ENCODE data around the gene TCIRG1.

Gene TCIRG1

GRCh38 chr11:68057807-68058206 lies 19.0 kb downstream of the TCIRG1 start:
- no peak overlapping the region for H3K4me3 ChIP-seq (ENCODE audit: low read depth, low read length)
- no peak for TF ChIP-seq CTCF (IDR thresholded peaks at IDR 0.05; ENCODE audit: insufficient read depth, low read depth, low read length, missing control alignments)
- no peak for DNase-seq (ENCODE audit: low read depth)

GRCh38 chr11:68061508-68061907 lies 22.7 kb downstream of the TCIRG1 start:
- DNase-seq (ENCODE audit: low read depth): no peak
- TF ChIP-seq CTCF (IDR thresholded peaks at IDR 0.05; ENCODE audit: insufficient read depth, low read depth, low read length, missing control alignments): no peak
- H3K4me3 ChIP-seq (ENCODE audit: low read depth, low read length): no peak overlapping the region

DNA sequence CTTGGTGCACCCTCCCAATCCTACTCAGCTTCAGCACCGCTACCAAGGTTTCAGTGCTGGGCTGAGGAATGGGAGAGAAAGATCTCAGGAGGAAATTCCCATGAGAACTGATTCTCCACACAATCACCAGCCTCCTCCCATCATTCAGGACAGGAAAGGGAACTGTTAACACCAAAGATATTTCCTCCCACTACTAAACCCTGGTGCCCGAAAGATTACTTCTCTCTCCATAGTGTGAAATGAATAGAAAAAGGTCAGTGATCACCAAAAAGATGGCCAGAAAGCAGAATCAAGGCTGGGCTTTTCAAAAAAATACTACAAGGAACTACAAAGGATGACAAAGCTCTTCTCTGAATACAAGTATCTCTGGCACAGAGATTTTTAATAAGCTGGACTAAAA lies 26.1 kb downstream of the TCIRG1 start:
- TF ChIP-seq CTCF (IDR thresholded peaks at IDR 0.05; ENCODE audit: insufficient read depth, low read depth, low read length, missing control alignments): no peak
- H3K4me3 ChIP-seq (ENCODE audit: low read depth, low read length): no peak overlapping the region

GRCh38 chr11:68065841-68066240 lies 27.0 kb downstream of the TCIRG1 start:
- no peak for DNase-seq (ENCODE audit: low read depth)
- TF ChIP-seq CTCF (IDR thresholded peaks at IDR 0.05; ENCODE audit: insufficient read depth, low read depth, low read length, missing control alignments): no peak
- no peak overlapping the region for H3K4me3 ChIP-seq (ENCODE audit: low read depth, low read length)

More for the DNA sequence above, 26.1 kb downstream of the TCIRG1 start:
- no peak for DNase-seq (ENCODE audit: low read depth)

- no peak for TF ChIP-seq CTCF (IDR thresholded peaks at IDR 0.05; ENCODE audit: insufficient read depth, low read depth, low read length, missing control alignments)
- H3K4me3 ChIP-seq (ENCODE audit: low read depth, low read length): no peak overlapping the region
- DNase-seq (ENCODE audit: low read depth): no peak
These were observed 27.9 kb downstream of the TCIRG1 start for GRCh38 chr11:68066742-68067141.

GRCh38 chr11:68067991-68068390 lies 29.2 kb downstream of the TCIRG1 start:
- no peak for TF ChIP-seq CTCF (IDR thresholded peaks at IDR 0.05; ENCODE audit: insufficient read depth, low read depth, low read length, missing control alignments)
- H3K4me3 ChIP-seq (ENCODE audit: low read depth, low read length): no peak overlapping the region
- no peak for DNase-seq (ENCODE audit: low read depth)

GRCh38 chr11:68071281-68072048 lies 32.6 kb downstream of the TCIRG1 start:
- TF ChIP-seq CTCF (IDR thresholded peaks at IDR 0.05; ENCODE audit: insufficient read depth, low read depth, low read length, missing control alignments): no peak

More at GRCh38 chr11:68071281-68072048, 32.6 kb downstream of the TCIRG1 start:
- no peak for DNase-seq (ENCODE audit: low read depth)
- H3K4me3 ChIP-seq (ENCODE audit: low read depth, low read length): no peak overlapping the region

All from GM12865 (cell line).